Measurements from ENCODE around the gene B3GALNT2.
"Not testable (repeated sequence)": the region's sequence is repeated elsewhere in the genome, so short reads cannot be mapped to it uniquely, and the experiment has no call there.

Gene B3GALNT2

DNA sequence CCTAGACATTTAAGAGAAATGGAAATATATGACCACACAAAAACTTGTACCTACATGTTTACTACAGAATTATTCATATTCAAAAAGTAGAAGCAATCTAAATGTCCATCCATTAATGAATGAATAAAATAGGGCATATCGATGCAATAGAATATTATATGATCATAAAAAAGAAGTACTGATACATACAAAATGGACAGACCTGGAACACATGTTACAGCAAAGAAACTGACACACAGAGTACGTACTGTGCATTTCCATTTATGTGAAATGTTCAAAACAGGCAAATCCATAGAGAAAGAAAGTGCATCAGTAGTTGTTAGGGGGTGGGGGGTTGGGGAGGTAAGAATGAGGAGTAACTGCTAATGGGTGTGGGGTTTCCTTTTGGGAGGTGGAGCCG is 39.2 kb downstream of the B3GALNT2 start:
- H3K4me3 ChIP-seq (ENCODE audit: low read depth, low read length), result no peak overlapping the region
- no peaks in the 10 kb centered on the region for H3K27me3 ChIP-seq (replicated peaks)
- in situ Hi-C loops (cut with HindIII; ENCODE audit: low pct_ligation_motif_present, low sequenced_read_pairs), result no loop called here
- peaks cover 4% of the 10 kb centered on the region for H3K36me3 ChIP-seq (replicated peaks)
- TF ChIP-seq, protein P1, sequence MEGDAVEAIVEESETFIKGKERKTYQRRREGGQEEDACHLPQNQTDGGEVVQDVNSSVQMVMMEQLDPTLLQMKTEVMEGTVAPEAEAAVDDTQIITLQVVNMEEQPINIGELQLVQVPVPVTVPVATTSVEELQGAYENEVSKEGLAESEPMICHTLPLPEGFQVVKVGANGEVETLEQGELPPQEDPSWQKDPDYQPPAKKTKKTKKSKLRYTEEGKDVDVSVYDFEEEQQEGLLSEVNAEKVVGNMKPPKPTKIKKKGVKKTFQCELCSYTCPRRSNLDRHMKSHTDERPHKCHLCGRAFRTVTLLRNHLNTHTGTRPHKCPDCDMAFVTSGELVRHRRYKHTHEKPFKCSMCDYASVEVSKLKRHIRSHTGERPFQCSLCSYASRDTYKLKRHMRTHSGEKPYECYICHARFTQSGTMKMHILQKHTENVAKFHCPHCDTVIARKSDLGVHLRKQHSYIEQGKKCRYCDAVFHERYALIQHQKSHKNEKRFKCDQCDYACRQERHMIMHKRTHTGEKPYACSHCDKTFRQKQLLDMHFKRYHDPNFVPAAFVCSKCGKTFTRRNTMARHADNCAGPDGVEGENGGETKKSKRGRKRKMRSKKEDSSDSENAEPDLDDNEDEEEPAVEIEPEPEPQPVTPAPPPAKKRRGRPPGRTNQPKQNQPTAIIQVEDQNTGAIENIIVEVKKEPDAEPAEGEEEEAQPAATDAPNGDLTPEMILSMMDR (IDR thresholded peaks at IDR 0.05; ENCODE audit: low read depth, low read length, missing control alignments), result no peak
- no peak for DNase-seq
- no peak overlapping the region for H3K27ac ChIP-seq

DNA sequence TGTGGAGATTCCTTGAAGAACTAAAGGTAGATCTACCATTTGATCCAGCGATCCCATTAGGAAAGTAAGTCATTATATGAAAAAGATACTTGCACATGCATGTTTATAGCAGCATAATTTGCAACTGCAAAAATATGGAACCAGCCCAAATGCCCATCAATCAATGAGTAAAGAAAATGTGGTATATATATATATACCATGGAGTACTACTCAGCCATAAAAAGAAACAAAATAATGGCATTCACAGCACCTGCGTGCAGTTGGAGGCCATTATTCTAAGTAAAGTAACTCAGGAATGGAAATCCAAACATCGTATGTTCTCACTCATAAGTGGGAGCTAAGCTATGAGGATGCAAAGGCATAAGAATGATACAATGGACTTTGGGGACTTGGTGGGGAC is 41.4 kb downstream of the B3GALNT2 start:
- DNase-seq; H3K36me3 ChIP-seq (replicated peaks); in situ Hi-C loops (cut with HindIII; ENCODE audit: low pct_ligation_motif_present, low sequenced_read_pairs); H3K27me3 ChIP-seq (replicated peaks); H3K27ac ChIP-seq; H3K4me3 ChIP-seq (ENCODE audit: low read depth, low read length): not testable (repeated sequence)

DNA sequence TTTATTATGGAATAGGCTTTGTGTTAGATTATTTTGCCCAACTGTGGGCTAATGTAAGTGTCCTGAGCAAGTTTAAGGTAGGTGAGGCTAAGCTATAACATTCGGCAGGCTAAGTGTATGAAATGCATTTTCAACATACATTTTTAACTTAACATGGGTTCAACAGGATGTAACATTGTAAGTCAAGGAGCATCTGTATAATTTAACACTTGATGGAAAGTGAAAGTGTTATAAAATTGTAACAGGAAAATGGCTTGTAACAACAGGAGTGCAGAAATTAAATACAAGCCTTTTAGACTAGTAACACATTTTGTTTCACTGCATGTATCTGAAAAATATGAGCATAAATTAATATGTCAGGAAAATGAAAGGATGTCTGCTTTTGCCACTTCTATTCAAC is 42.3 kb downstream of the B3GALNT2 start:
- in situ Hi-C loops (cut with HindIII; ENCODE audit: low pct_ligation_motif_present, low sequenced_read_pairs), result no loop called here

DNA sequence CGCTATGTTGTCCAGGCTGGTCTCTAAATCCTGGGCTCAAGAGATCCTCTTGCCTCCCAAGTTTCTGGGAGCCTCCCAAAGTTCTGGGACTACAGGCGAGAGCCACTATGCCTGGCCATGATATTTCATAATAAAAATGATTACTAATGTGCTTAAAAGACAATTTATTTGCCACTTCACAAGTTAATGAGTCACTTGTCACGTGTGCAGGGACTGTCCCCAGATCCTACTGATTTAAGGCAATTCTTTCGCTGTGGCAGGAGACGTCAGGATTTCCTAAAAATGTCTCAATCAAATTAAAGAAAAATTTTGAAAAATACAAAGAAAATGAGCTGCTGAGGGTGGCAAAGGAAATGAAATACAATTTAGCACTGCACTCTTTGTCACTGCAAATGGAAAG is 43.5 kb downstream of the B3GALNT2 start:
- in situ Hi-C loops (cut with HindIII; ENCODE audit: low pct_ligation_motif_present, low sequenced_read_pairs), result no loop called here
- DNase-seq, result no peak
- H3K36me3 ChIP-seq (replicated peaks), result peaks cover 2% of the 10 kb centered on the region

More for the DNA sequence above, 42.3 kb downstream of the B3GALNT2 start:
- Histone ChIP-seq H3K4me3 (ENCODE audit: low read depth, low read length) (no peak overlapping the region), H3K27me3 (replicated peaks) (no peaks in the 10 kb centered on the region), H3K36me3 (replicated peaks) (peaks cover 2% of the 10 kb centered on the region), H3K27ac (no peak overlapping the region)
- TF ChIP-seq, protein P1 (IDR thresholded peaks at IDR 0.05; ENCODE audit: low read depth, low read length, missing control alignments), result no peak
- no peak for DNase-seq

DNA sequence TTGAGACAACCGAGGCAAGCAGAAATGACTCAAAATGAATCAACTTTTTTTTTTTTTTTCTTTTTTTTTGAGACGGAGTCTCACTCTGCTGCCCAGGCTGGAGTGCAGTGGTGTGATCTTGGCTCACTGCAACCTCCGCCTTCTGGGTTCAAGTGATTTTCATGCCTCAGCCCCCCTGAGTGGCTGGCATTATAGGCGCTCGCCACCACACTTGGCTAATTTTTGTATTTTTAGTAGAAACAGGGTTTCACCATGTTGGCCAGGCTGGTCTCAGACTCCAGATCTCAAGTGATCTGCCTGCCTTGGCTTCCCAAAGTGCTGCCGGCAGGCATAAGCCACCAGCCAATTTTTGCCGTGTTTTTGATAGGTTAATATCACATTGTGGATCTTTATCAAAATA is 46.4 kb downstream of the B3GALNT2 start:
- H3K27ac ChIP-seq; H3K36me3 ChIP-seq (replicated peaks); DNase-seq; H3K27me3 ChIP-seq (replicated peaks); H3K4me3 ChIP-seq (ENCODE audit: low read depth, low read length); in situ Hi-C loops (cut with HindIII; ENCODE audit: low pct_ligation_motif_present, low sequenced_read_pairs): not testable (repeated sequence)

More for the DNA sequence above, 43.5 kb downstream of the B3GALNT2 start:
- TF ChIP-seq, protein P1 (IDR thresholded peaks at IDR 0.05; ENCODE audit: low read depth, low read length, missing control alignments), result no peak
- no peak overlapping the region for H3K4me3 ChIP-seq (ENCODE audit: low read depth, low read length)
- H3K27me3 ChIP-seq (replicated peaks), result no peaks in the 10 kb centered on the region
- H3K27ac ChIP-seq, result no peak overlapping the region

DNA sequence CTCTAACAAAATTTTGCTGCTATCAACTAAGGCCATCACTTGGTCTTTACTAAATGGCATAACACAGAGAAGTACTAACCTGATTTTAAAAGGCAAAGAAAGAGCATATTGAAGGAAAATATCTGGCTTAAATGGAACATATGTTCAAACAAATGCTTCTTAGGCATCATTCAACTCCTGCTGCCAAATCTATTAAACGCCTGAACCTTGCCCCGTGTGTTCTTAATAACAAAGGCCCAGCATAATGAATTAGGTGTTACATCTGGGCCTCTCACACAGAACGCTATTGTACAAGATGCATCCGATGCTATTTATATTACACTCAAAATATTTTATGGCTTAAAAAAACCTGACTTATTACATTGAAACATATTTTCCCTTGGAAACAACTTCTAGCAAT is 48.4 kb downstream of the B3GALNT2 start:
- DNase-seq, result no peak
- Histone ChIP-seq H3K4me3 (ENCODE audit: low read depth, low read length) (no peak overlapping the region), H3K36me3 (replicated peaks) (peaks cover 7% of the 10 kb centered on the region), H3K27me3 (replicated peaks) (no peaks in the 10 kb centered on the region), H3K27ac (no peak overlapping the region)
- in situ Hi-C loops (cut with HindIII; ENCODE audit: low pct_ligation_motif_present, low sequenced_read_pairs), result no loop called here
- TF ChIP-seq, protein P1 (IDR thresholded peaks at IDR 0.05; ENCODE audit: low read depth, low read length, missing control alignments), result no peak

DNA sequence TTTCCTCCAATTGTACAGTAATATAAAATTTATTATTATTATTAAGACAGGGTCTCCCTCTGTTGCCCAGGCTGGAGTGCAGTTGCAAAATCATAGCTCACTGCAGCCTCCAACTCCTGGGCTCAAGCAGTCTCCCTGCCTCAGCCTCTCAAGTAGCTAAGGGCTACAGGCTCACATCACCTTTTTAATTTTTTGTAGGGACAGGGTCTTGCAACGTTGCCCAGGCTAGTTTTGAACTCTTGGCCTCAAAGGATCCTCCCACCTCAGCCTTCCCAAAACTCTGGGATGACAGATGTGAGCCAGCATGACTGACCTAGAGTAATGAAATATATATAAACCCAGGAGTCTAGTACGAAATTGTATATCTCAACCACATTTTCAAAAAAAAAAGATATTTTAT is 49.2 kb downstream of the B3GALNT2 start:
- TF ChIP-seq, protein P1 (IDR thresholded peaks at IDR 0.05; ENCODE audit: low read depth, low read length, missing control alignments), result no peak
- in situ Hi-C loops (cut with HindIII; ENCODE audit: low pct_ligation_motif_present, low sequenced_read_pairs), result no loop called here
- no peak overlapping the region for H3K4me3 ChIP-seq (ENCODE audit: low read depth, low read length)
- H3K27me3 ChIP-seq (replicated peaks), result no peaks in the 10 kb centered on the region
- no peak overlapping the region for H3K27ac ChIP-seq
- no peak for DNase-seq
- H3K36me3 ChIP-seq (replicated peaks), result peaks cover 15% of the 10 kb centered on the region

All from brain microvascular endothelial cell (primary cell).